Measurements from ENCODE around the gene SMIM23.
A peak's percentile ranks its signal among the peaks of the same experiment; 100 is the strongest.

Gene SMIM23

DNA sequence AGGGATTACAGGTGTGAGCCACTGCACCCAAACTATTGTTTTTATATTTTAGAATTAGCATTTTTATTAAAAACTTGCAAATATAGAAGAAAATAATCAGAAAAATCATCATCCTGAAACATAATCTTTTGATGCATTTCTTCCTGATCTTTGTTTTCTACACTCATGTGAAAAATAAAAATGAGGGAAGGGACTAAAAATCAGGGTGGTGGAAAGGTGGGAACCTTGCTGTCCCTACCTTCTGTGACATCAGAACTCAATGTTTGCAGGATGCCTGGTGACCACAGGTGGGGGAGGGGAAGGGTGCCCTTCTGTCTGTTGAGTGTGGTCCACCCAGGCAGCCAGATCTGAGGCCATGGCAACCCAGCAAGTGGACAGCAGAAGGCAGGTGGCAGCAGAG lies at the start of gene SMIM23:
Gene SMIM23 (plus strand): TSS at position 301 of the 400 bp plus-strand sequence. CDS start 55 bp downstream, at position 356.
- no peak for DNase-seq

DNA sequence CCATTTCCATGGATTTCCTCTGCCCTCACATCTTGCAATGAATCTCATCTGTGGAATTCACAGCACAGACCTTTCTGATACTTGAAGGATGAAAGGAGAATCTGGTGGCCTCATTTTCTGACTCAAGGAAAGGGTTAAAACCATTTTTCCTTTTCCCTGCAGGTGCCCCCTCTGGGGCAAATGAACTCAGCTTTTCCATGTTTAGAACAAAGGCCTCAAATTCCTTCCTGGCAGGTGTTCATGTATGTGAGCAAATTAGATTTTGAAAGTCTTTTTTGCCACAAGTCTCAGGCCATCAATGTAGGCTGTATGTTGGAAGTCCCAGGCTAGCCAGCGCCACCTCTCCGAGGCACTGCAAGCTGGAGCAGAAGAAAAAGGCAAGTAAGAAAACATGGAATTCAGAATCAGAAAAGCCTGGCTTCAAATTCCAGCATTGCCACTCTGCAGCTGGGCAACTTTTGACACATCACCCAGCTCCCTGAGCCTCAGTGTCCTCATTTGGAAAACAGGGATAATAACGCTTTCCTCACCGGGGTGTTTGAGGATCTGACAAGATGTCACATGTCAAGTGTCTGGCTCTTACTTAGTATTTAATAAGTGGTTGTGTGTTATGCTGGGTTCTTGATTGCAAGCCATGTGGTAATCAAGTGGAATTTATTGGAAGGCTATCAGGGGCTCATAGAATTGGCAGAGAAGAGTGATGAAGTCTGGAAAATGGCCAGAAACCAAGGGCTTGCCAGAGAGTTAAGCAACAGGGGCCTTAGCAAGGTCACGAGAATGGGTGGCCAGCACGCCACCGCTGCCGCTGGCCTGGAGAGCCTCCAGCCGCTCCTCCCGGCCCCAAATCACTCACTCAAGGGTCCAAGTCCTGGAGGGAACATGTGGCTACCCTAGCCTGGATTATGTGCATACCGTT lies 48.4 kb upstream of the SMIM23 start:
- no peak for DNase-seq

DNA sequence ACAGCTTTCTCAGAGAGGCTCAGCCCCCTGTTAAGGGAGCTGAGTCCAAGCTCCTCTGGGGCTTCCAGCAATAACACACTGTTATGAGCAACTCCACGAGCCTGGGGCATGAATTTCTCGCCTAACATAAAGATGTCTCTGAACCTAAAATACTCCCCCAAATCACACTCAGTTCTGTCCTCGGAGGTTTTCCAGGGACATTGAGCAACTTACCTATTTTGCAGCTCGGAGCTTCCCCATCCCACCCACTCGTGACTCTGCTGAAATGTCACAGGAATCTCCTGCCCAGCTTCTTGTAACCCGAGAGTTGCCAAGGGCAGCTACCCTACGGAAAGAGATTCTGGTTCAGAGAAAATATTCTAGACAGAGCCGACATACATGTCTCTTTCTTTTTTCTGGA lies 47.1 kb upstream of the SMIM23 start:
- no peak for DNase-seq

DNA sequence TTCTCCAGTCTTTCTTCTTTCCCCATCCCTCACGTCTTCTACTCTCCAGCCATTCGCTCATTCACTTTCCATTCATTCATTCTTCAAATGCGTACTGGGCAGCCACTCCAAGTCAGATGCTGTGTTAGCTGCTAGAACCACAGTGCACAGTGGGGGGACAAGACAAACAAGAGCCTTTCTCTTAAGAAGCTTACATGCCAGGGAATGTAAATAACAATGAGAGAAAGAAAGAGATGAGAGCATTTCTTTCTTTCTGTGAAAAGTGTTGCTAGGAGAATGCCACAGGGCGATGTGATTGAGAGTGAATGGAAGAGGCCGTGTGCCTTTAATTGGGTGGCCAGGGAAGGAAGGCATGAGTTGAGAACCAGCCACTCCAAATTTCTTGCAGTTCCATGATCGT lies 46.3 kb upstream of the SMIM23 start:
- no peak for DNase-seq

DNA sequence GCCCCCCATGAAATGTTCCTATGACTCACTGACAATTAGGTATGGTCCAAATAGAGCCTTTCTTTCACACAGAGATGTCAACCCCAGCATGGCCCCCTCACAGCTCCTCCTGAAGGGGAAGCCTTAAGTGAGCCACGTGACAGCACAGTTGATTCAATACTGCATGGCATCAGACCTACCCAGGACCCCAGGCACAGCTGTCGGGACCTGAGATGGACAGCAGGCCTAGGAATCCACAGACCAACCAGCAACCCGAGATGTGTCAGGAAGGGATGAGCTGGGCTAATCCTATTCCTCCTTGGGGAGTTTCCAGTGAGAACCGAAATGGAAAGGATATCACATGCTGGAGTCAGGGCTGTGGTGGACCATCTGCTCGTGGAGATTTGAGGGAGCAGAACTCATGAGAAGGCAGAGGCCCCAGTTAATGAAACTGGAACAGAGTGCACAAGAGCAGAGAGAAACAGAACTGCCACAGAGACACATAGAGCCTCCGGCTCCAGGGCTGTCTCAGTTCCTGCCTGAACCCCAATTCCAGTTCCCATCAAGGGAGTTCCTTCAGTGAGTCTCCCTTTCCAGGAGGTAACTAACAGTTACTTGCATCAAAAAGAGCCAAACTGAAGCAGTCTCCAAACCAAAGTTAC lies 42.1 kb upstream of the SMIM23 start:
- peak; percentile 29 to 40 (median 39) for DNase-seq

DNA sequence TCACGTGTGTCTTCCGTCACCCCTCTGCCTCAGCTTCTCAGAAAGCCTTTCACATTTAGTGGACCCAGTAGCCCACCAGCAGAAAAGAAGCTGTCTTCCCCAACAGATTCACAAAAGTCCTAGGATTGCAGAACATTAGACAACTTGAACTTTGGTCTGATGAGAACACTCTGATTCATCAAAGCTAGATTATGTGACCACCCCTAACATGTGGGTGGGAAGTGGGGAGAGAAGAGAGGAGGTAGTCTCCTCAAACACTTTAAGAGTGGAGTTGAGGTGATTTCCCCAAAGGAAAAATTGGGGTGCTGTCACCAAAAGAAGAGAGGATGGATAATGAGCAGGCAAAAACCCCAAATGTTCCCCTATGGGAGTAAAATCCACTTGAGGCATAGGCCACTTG lies 41.4 kb upstream of the SMIM23 start:
- DNase-seq = peak; percentile 46 to 56 (median 48)

DNA sequence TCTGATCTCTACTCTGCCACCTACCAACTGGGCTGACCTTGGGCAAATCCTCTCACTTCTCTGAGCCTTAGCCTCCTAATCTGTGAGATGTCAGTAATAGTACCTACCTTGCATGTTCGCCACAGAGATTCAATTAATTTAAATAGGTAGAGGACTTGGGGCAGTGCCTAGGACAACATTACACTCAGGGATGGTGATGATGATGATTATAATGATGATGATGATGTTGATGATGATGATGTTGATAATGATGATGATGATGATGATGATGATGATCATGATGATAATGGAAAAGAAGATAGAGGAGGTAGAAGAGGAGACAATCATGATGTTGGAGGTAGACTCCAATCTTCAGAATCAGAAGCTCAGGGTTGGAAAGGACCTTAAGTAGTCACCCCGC lies 40.7 kb upstream of the SMIM23 start:
- no peak for DNase-seq

DNA sequence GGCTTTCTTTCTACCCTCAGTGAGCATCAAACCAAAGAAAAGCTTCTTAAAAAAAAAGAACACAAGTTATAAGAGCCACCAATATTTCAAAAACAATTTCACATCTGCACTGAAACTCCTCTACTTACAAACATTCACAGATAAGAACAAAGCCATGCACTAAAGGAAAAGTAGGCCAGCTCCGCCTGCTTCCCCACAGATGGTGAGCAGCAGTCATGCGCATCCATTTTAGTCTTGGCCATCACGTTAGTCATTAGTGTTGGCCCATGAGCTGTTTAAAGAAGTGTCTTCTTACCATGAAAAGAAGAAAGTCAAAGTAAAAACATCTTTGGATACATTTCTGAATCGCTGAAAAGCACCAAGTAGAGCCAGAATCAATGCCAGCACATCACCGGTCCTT lies 40.0 kb upstream of the SMIM23 start:
- no peak for DNase-seq

DNA sequence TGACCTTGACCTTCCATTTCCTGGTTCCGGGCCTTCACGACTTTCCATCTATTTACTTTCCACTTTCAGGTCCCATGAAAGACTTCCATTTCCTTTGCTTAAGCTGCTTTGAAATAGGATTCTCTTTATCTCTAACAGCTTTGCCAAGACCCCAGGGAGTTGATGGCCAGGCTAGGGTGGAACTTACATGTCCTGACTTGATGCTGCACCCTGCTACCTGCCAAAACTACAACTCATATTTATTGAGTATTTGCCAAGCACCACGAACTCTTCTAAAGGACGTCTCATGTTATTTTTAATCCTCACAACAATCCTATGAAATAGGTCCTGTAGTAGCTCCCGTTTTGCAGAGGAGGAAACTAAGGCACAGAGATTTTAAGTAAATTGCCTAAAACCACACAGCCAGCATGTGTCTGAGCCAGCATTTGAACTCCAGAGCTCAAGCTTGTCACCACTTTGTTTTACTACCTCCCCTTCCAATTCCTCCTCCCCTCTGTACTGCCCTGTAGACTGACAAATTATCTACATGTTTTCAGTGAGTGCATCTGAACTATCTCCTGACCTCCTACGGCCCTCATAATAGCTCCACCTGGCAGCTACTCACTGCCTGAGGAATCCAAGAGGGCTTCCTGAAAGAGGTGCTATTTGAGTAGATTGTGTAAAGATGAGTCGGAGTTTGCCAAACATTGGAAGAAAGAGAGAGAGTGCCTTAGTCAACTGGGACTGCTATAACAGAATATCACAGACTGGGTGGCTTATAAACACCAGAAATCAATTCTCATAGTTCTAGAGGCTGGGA lies 38.4 kb upstream of the SMIM23 start:
- no peak for DNase-seq

DNA sequence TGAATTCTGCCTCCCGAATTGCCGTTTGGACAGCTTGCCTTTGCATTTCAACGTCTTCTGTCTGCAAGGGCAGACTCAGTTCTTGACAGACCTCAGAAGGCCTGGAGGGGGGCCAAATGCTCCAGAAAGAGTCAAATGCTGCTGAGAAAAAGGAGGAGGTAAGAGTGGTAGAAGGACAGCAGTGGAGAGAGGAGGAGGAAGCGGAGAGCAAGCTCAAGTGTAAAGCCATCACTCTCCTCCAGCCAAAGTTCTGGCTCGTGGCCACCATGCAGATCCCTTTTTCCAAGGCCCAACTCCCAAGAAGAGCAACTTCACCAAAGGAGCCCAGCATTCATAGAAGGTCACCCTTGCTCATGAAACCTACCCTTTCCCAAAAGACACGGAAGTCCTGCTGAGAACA lies 36.9 kb upstream of the SMIM23 start:
- DNase-seq = no peak

DNA sequence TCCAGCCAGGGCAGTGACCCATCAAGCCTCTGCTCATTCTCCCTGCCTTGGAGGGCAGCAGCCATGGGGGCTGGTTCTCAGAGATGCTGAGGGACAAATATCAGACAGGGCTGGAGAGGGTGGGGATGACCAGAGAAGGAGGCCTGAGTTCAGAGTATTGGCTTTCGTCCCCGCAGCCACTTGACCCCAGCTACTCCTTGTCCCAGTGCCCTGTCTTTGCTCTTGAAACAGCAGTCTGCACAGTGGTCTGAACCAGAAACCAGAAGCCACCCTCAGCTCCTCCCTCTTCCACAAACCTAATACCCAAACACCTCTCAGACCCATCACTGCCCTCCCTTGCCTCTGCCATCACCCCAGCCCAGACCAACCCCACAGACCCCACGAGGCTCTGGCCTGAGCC lies 36.3 kb upstream of the SMIM23 start:
- no peak for DNase-seq

DNA sequence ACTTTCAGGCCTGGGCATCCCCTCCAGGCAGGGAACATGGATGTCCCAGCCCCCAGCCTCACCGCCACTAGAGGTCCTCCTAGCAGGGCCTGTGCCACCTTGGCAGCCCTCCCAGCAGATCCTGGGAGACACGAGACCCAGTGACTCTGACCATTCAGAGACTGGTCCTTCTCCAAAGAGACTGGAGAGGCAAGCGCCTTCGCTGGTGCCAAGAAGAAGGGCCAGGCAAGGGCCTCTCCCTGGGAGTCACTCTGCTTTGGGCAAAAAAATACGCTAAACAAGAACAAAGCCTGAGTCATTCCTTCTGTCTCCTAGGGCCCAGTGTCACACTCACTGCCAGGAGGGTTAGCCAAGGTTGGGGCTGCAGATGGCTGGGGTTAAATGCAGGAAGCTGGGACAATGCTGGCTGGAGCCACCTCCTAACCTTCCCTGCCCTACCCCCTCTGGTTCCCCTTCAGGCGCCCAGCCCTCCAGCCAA lies 35.3 kb upstream of the SMIM23 start:
- peak in 1 of 3 donors; percentile 8 for DNase-seq

DNA sequence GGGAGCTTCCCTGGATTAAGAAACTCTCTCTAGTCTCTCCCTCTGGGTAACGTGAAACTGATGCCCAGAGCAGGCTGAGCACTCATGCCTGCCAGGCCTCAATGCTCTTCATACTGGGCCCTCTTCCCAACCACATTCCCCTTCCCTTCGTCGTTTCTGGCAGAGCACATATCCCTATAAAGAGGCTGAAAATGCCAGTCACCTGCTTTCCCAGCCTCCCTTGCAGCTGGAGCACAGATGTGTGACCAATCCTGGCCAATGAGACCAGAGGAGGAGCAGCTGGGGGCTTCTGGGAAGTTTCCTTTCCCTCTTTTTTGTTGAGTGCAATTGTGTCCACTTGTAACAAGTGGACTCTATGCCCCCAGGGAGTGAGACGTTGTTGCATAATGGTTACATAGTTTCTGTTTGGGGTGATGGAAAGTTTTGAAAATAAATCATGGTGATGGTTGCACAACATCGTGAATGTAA lies 30.2 kb upstream of the SMIM23 start:
- DNase-seq = no peak

DNA sequence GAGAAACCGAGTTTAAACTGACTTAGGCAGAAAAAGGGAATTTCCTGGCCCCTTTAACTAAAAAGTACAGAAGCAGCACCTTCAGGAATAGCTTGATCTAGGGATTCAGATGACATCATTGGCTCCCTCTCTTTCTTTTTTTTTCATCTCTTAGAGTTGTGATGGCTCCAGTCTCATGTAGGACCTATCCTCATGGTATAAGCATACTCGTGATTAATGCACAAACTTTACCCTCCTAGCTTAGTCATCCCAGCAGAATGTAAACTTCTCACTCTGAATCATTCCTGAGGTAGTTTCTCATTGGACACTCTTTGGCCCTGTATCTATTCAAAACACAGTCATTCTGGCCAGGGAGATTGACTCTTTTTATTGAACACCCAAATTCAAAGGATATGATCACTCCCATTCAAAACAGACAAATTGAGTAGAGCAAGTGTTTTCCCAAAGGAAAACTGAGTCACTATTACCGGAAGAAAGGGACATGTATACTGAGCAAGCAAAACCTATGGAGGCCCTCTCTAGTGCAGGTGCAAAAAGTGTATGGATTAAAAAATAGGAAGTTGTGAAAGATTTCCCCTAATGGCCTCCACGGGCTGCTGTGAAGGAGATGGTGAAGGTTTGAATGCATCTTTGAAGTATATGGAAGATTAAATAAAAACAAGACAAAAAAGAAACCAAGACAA lies 27.6 kb upstream of the SMIM23 start:
- DNase-seq = peak; percentile 28 to 66 (median 57)

DNA sequence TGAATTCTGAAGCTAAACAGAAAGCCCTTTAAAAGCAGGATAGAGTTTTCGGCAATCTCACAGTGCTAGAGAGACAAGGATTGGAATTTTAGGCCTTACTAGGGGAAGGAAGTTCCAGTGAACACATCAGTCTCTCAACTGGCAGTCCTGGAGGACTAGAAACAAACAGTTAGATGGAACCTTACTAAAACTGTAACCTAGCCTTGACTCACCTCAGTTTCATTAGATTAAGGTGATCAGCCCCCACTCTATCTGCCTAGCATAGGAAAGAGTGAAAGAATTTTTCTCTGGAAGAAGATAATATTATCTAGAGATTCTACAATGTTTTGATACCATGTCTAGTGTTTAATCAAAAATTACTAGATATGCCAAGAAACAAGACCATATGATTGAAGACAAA lies 25.8 kb upstream of the SMIM23 start:
- no peak for DNase-seq

DNA sequence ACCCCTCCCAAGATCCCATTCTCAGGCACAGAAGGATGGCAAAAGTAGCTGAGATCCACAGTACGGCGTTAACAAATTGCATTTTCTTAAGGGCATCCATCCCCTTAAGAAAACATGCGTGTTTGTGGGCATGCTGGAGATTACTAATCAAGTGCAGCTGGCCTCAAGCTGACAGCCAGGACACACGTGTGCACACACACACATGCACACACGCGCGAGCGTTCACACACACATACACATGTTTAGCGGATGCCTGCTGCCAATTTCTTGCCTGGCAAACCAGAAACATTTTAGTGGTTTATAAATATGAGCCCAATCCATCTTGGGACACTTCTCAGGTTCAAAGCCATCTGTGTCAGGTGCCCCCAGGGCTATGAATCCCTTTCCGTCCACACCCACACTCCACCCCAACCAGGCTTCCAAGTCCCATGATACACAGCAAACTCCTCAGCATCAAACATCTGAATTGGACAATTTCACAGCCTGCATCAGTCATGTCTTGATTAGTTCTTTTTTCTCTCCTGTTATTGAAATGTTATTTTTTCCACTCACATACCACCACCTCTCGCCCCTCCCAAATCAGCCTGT lies 23.5 kb upstream of the SMIM23 start:
- DNase-seq = no peak

DNA sequence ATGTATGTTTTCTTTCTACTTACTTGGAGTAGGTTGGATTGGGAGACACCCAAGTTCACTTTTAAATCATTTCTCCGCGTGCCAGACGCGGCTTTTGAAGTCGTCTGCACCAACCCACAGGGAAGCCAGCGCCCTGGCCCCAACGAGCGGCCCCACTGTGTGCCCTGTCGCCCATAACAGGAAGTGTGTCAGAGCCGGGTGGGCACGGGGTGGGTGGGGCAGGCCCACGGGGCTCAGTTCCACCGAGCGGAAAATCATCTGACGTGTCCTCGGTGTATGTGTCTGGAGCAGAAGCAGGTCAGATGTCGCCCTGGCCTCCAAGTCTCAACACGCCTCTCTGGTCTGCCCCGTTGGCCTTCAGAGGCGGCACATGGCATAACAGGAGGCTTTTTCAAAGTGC lies 22.7 kb upstream of the SMIM23 start:
- DNase-seq = no peak

DNA sequence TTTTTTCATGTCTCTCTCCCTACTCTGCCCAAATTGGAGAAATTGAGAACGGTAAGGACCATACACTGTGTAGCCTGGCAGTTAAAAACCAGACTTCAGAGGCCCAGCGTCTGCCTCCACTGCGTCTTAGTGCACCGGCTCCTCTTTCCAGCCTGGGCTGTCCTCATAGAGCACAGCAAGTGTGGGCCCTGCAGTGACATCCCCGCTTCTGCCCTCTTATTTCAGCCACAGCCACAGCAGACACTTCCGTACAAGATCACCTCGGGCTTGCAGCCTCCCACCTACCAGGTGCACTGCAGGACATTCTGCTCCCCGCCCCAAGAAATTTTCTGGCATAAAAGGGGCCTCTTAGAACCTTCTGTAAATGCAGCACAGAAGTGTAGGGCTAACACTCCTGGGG lies 21.4 kb upstream of the SMIM23 start:
- no peak for DNase-seq

DNA sequence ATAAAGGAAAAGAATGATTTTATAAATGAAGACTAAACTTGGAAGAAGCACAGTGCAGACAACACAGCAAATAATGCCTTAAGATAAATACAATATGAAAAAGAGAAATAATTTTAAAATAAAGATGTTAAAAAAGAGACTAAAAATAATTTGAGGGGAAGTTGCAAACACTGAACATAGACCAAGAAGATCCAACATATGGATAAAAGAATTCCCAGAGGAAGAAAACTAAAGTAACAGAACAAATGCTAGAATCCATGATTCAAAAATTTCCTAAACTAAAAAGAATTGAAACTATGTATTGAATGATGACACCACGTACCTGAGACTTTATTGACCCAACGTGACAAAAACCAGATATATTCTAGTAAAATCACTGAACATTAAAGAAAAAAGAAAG lies 18.7 kb upstream of the SMIM23 start:
- DNase-seq = no peak

DNA sequence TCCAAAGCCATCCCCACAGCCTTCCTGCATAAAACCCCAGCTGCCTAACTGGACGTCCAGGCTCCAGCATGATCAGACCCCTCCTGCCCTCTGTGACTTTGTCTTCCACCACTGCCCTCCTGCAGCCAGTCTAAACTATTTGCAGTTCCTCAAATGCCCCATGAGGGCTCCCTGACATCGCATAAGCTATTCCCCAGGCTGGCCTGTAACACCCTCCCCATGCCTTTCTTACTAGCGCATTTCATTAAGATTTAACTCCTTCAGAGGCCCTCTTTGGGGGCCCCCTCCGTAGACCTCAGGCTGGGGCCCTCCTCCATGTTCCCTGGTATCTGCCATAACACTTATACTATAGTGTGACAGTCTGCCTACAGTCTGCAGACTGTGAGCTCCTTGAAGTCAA lies 15.5 kb upstream of the SMIM23 start:
- DNase-seq = peak; percentile 17 to 32 (median 28)

DNA sequence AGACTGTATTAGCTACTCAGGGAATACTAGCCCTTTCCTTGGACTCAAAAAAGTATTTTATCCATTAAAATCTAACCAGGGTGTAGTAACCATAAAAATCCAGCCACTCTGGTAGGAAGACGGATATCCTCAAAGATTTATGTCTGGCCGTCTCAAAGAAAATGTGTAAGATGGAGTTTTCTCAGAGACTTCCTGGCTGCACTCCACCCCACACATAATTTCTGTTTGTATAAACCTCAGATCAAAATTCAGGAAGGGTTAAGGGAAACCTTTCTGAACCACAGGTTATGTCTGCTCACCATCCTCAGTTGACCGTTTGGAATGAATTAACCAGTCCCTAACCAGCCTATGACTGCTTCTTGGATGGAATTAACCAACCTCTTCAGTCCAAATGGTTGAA lies 13.8 kb upstream of the SMIM23 start:
- no peak for DNase-seq

DNA sequence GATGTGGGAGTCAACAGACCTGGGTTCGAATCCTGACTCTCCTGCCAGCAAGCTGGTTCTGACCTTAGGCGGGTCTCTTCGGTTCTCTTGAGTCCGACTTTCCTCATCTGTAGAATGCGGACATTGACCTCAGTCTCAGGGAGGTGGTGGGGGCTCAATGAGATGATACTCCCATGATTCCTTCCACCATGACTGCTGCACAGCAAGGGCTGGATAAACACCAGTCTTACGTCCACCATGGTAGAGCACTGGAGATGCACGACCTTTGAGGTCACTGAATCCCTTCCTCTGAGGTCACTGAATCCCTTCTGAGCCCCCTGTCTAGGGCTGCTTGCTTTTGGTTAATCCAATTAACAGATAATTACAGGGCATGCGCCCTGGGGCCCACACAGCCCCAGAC lies 12.5 kb upstream of the SMIM23 start:
- DNase-seq = no peak

Measured in suppressor macrophage treated with lipopolysaccharide for 1 hour (primary cell).